MM.1S (cell line): ENCODE data around the gene PPP3R2.

ENCODE experiments used
- DNase-seq: peaks from one replicate; pipeline ENCODE4 v3.0.0-alpha.2; 2015
- H2AFZ ChIP-seq: fragments of 300-600 bp; sonication (generic); 2 replicates; pipeline ENCODE4 v1.6.0; 2016; ENCODE audit warnings: antibody characterized with exemption, low read length
- H3F3A ChIP-seq: fragments of 300-600 bp; sonication (generic); 2 replicates; pipeline ENCODE4 v1.6.1; 2016; ENCODE audit warnings: mild to moderate bottlenecking, antibody characterized with exemption, low read length, moderate library complexity, mixed read lengths; ENCODE audit not compliant: insufficient read depth
- H3K27ac ChIP-seq: fragments of 300-600 bp; sonication (generic); 2 replicates; pipeline ENCODE4 v1.5.1; 2016; ENCODE audit warnings: mild to moderate bottlenecking, low read length
- H3K27me3 ChIP-seq: fragments of 300-600 bp; sonication (generic); replicated peaks from 2 replicates; pipeline ENCODE4 v1.6.0; 2016; ENCODE audit warnings: low read length; ENCODE audit not compliant: insufficient read depth
- H3K36me3 ChIP-seq: fragments of 300-600 bp; sonication (generic); replicated peaks from 2 replicates; pipeline ENCODE4 v1.6.1; 2016; ENCODE audit warnings: mild to moderate bottlenecking, low read length, mixed read lengths; ENCODE audit not compliant: insufficient read depth
- H3K4me1 ChIP-seq: fragments of 300-600 bp; sonication (generic); 2 replicates; pipeline ENCODE4 v1.6.1; 2016; ENCODE audit warnings: low read length, mixed read lengths
- H3K4me2 ChIP-seq: fragments of 300-600 bp; sonication (generic); 2 replicates; pipeline ENCODE4 v1.6.0; 2016; ENCODE audit warnings: low read depth, low read length
- H3K4me3 ChIP-seq: fragments of 300-600 bp; sonication (generic); 2 replicates; pipeline ENCODE4 v1.5.1; 2016; ENCODE audit warnings: low read length, mixed read lengths
- H3K79me2 ChIP-seq: fragments of 300-600 bp; sonication (generic); 2 replicates; pipeline ENCODE4 v1.6.1; 2016; ENCODE audit warnings: mixed run types, low read length, mixed read lengths
- H3K9ac ChIP-seq: fragments of 300-600 bp; sonication (generic); 2 replicates; pipeline ENCODE4 v1.6.1; 2016; ENCODE audit warnings: low read length, mixed read lengths
- H3K9me2 ChIP-seq: fragments of 300-600 bp; sonication (generic); replicated peaks from 2 replicates; pipeline ENCODE4 v1.6.1; 2016; ENCODE audit warnings: mild to moderate bottlenecking, low read length, mixed read lengths; ENCODE audit not compliant: insufficient read depth
- H3K9me3 ChIP-seq: fragments of 300-600 bp; sonication (generic); replicated peaks from 2 replicates; pipeline ENCODE4 v1.6.1; 2016; ENCODE audit warnings: mild to moderate bottlenecking, low read length, mixed read lengths; ENCODE audit not compliant: insufficient read depth
- H4K20me1 ChIP-seq: fragments of 300-600 bp; sonication (generic); 2 replicates; pipeline ENCODE4 v1.6.1; 2016; ENCODE audit warnings: mild to moderate bottlenecking, low read length, moderate library complexity, mixed read lengths; ENCODE audit not compliant: insufficient read depth
- EZH2 ChIP-seq: fragments of 300-600 bp; sonication (generic); optimal IDR thresholded peaks from 2 replicates; pipeline ENCODE3; 2017; ENCODE audit warnings: low read depth, mild to moderate bottlenecking, antibody characterized with exemption, low read length, mixed read lengths
- EZH2phosphoT487 ChIP-seq: fragments of 300-600 bp; sonication (generic); IDR thresholded peaks from 2 replicates; pipeline ENCODE4 v1.6.1; 2018; ENCODE audit warnings: antibody characterized with exemption, low read length
- TF ChIP-seq, protein P1 (sequence below): fragments of 300-600 bp; sonication (generic); IDR thresholded peaks from 2 replicates; pipeline ENCODE4 v1.5.1; 2016; ENCODE audit warnings: antibody characterized with exemption, low read length, mixed read lengths

Gene PPP3R2

DNA sequence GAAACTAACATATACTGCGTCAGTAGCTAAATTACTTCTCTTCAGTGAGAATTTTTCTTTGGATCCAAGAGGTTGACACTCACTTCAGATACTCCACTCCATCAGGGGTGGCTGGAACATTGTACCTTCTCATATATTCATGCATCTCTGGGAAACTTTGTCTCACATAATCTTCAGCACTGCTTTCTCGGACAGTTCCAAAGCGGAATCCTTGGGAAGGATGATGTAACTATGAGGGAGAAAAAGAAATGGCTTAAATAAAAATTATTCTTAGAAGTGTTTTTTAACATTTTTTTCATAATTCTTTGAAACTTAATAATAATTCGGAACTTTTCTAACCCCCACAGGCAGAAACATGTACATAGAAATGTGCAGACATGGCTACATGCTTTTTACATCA lies 33.4 kb upstream of the PPP3R2 start:
- Histone ChIP-seq H3K27me3 (no peaks in the 10 kb centered on the region), H3K4me3 (no peak overlapping the region), H3K79me2 (no peaks in the 10 kb centered on the region), H3F3A (no peaks in the 10 kb centered on the region), H3K4me2 (no peak overlapping the region), H3K4me1 (no peaks in the 10 kb centered on the region), H3K9me2 (no peaks in the 10 kb centered on the region; the same call in 1 of the 2 replicates), H3K27ac (no peak overlapping the region), H3K9me3 (no peaks in the 10 kb centered on the region), H3K9ac (no peak overlapping the region), H3K36me3 (no peaks in the 10 kb centered on the region), H4K20me1 (no peaks in the 10 kb centered on the region), H2AFZ (no peak overlapping the region)
- DNase-seq = no peak
- TF ChIP-seq EZH2 (no peak), EZH2phosphoT487 (no peak)
- TF ChIP-seq, protein P1, sequence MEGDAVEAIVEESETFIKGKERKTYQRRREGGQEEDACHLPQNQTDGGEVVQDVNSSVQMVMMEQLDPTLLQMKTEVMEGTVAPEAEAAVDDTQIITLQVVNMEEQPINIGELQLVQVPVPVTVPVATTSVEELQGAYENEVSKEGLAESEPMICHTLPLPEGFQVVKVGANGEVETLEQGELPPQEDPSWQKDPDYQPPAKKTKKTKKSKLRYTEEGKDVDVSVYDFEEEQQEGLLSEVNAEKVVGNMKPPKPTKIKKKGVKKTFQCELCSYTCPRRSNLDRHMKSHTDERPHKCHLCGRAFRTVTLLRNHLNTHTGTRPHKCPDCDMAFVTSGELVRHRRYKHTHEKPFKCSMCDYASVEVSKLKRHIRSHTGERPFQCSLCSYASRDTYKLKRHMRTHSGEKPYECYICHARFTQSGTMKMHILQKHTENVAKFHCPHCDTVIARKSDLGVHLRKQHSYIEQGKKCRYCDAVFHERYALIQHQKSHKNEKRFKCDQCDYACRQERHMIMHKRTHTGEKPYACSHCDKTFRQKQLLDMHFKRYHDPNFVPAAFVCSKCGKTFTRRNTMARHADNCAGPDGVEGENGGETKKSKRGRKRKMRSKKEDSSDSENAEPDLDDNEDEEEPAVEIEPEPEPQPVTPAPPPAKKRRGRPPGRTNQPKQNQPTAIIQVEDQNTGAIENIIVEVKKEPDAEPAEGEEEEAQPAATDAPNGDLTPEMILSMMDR = no peak

GRCh38 chr9:101626295-101626694 lies 31.5 kb upstream of the PPP3R2 start:
- no peak for DNase-seq

DNA sequence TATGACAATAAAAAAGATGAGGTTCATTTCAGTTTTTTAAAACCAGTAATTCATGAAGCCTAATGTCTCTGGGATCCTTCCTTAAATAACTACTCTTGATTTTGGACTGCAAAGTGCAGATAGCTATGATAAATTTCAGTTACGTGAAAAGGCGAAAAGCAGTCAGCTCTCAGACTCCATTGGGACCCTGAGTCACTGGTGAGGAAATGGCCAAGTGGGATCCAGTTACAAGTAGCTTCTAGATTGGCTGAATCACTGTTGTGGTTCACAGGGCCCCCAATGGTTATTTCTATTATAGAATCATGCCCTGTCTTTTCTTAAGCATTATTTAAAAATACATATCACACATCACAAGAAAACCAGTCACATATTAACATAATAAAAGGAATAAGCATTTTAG lies 31.1 kb upstream of the PPP3R2 start:
- H3K79me2 ChIP-seq = no peaks in the 10 kb centered on the region
- no peak overlapping the region for H2AFZ ChIP-seq
- no peak overlapping the region for H3K4me2 ChIP-seq
- TF ChIP-seq, protein P1 = no peak
- TF ChIP-seq EZH2phosphoT487 (no peak), EZH2 (no peak)
- no peak overlapping the region for H3K4me3 ChIP-seq
- no peaks in the 10 kb centered on the region for H3K4me1 ChIP-seq
- H3K27ac ChIP-seq = no peak overlapping the region
- H3F3A ChIP-seq = no peaks in the 10 kb centered on the region
- H3K36me3 ChIP-seq = no peaks in the 10 kb centered on the region
- no peaks in the 10 kb centered on the region for H4K20me1 ChIP-seq
- H3K9ac ChIP-seq = no peak overlapping the region
- H3K27me3 ChIP-seq = no peaks in the 10 kb centered on the region
- no peaks in the 10 kb centered on the region for H3K9me3 ChIP-seq
- H3K9me2 ChIP-seq = no peaks in the 10 kb centered on the region; the same call in 1 of the 2 replicates
- DNase-seq = no peak

More at GRCh38 chr9:101626295-101626694, 31.5 kb upstream of the PPP3R2 start:
- Histone ChIP-seq H3K4me2 (no peak overlapping the region), H3K4me1 (no peaks in the 10 kb centered on the region), H2AFZ (no peak overlapping the region), H3K9me3 (no peaks in the 10 kb centered on the region), H3K36me3 (no peaks in the 10 kb centered on the region), H4K20me1 (no peaks in the 10 kb centered on the region), H3F3A (no peaks in the 10 kb centered on the region), H3K27ac (no peak overlapping the region), H3K27me3 (no peaks in the 10 kb centered on the region), H3K79me2 (no peaks in the 10 kb centered on the region), H3K9ac (no peak overlapping the region), H3K4me3 (no peak overlapping the region), H3K9me2 (no peaks in the 10 kb centered on the region; the same call in 1 of the 2 replicates)
- TF ChIP-seq EZH2 = no peak
- TF ChIP-seq, protein P1 = no peak
- TF ChIP-seq EZH2phosphoT487 = no peak
